Adipose tissue (tissue), 3 donors: ENCODE measurements around the gene ABCD1. TPM values are rescaled to one million over a fixed set of nuclear protein-coding genes. Genes with fewer than 3 reads are reported as not detected.
"Not testable (repeated sequence)": the region's sequence is repeated elsewhere in the genome, so short reads cannot be mapped to it uniquely, and the experiment has no call there.

Experiments used
- H3K27ac ChIP-seq: one replicate; pipeline ENCODE4 v1.5.1; 2013; ENCODE audit warnings: low read depth, low read length
- WGBS, 3 donors: extraction: QIAGEN DNeasy Blood & Tissue Kit; methylation state at CpG; one replicate each; pipeline ENCODE4 v1.1.7; 2013; 5-methylcytosine and 5-hydroxymethylcytosine counted together
- polyA plus RNA-seq, 3 donors: library from polyadenylated mRNA; stranded (reverse); fragments of 200-250 nt; gene quantifications; one replicate each; pipeline ENCODE4 v1.2.3, GENCODE V29; 2013
- donor health status: healthy with polysubstance abuse.
- donor health status: Bipolar disorder and iron deficiency.
- donor health status: healthy.

The ABCD1 gene
- polyA plus RNA-seq, 3 donors = 7.5 to 29.9 (median 9.6) TPM

DNA sequence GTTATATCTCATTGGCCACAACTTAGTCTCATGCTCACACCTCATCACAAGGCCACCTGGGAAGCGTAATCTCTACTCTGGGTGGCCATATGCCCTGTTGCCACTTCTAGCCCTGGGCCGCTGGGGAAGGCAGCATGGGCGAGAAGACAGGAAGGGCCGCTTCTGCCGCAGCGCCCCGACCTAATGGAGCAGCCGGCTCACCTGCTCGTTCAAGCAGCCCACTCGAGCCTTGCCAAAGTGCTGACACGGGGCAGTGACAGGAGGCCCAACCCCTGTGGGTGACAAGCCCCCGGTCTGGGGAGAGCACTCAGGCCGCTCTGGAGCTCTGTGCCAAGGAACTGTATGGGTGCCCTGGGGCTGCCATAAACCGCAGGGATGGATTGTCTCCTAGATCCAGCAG lies 17.5 kb downstream of the ABCD1 start:
- H3K27ac ChIP-seq = not testable (repeated sequence)
- 95 to 100% (median 96%) methylated on average over 6 to 14 of the region's 14 CpGs for WGBS, 3 donors

DNA sequence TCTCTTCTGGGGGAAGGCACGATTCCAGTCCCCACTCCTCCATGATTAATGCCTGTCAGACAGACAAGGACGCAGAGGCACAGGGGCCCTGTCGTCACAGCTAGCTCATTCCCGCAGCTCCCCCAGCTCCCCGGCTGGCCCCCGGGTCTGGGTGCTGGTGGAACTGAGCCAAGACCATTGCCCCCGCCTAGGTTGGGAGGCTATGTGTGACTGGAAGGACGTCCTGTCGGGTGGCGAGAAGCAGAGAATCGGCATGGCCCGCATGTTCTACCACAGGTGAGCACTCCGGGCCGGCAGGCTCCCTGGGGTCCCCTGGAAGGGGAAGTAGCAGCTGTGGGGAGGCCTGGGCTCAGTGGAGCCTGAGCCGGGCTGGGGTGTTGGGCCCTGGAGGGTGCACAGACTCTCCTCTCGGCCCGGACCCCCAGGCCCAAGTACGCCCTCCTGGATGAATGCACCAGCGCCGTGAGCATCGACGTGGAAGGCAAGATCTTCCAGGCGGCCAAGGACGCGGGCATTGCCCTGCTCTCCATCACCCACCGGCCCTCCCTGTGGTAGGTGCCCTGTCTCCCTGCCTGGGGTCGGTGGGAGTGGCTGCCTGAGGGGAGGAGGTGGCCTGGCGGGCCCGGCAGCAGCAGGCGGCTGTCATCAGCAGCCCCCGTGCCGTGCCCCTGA lies 18.3 kb downstream of the ABCD1 start:
- 69 to 76% (median 76%) methylated on average over 12 to 32 of the region's 32 CpGs for WGBS, 3 donors
- not testable (repeated sequence) for H3K27ac ChIP-seq

DNA sequence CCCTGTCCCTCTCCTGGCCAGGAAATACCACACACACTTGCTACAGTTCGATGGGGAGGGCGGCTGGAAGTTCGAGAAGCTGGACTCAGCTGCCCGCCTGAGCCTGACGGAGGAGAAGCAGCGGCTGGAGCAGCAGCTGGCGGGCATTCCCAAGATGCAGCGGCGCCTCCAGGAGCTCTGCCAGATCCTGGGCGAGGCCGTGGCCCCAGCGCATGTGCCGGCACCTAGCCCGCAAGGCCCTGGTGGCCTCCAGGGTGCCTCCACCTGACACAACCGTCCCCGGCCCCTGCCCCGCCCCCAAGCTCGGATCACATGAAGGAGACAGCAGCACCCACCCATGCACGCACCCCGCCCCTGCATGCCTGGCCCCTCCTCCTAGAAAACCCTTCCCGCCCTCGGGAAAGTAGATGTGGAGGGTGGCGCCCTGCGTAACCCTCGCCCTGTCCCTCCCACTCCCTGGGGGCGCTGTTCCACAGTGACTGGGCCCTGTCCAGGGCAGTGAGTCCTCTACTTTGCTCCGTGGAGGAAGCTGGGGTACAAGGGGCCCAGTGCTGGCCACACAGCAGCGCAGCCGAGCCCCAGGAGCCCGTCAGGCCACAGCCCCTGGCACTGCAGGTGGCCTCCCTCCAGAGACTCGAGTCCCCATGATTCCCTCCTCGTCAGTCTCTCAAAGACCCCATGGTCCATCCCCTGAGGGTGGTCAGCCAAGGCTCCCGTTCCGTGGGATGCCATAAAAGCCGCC lies 19.0 kb downstream of the ABCD1 start:
- H3K27ac ChIP-seq = not testable (repeated sequence)
- WGBS, 3 donors = 38 to 58% (median 51%) methylated on average over 9 to 30 of the region's 35 CpGs

DNA sequence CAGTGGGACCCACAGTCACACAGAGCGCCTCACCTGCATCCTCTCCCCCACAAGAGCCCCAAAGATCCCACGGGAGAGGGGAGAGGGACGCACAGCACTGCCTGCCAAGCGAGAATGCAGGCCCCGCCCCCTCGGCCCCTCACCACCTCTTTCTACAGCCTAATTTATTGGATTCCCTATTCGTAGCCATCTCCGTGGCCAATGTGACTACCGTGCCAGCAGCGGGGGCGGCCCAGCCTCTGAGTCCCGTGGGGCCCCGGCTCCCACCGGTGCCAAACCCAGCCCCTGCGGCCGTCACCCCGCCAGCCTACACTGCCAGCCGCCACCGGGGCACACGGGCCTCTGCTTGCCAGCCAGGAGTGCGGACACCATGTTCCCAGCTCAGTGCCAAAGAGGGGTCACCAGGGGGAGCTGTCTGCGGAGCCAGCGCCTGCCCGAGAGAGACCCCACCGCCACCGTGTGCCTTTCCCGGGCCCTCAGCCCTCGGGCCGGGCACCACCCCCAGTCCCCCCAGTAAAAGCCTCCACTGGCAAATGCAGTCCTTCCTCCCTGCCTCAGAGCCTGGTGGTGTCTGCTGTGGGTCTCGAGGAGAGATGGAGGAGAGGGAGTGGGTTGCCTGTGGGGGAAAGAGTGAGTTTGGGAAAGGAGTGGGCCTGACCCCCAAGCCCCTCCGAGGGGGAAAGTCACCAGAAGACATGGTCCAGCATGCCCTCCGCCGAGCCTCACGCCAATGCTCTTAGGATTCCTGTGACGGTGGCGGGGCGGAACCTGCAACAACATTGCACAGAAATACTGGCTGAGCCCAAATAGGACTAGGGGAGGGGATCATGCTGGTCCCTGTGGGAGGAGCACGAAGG lies 19.8 kb downstream of the ABCD1 start:
- 16 to 28% (median 20%) methylated on average over 22 to 38 of the region's 38 CpGs for WGBS, 3 donors
- H3K27ac ChIP-seq = no peak overlapping the region

DNA sequence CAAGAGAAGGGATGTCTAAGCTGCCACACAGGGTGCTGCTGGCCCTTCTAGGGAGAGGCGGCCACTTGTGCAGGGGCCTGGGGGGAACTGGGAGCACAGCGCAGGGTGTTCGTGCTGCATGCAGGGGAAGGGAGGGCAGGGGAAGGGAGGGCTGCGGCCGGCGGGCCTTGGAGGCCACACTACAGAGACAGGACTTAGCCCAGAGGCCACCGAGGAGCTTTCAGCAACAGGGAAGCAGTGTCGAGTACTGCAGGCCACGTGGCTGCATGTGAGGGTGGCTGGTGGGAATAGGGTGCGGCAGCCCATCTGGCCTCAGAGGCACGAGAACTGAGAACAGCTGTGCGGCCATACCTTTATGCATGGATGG lies 20.4 kb downstream of the ABCD1 start:
- H3K27ac ChIP-seq = not testable (repeated sequence)
- 26 to 62% (median 34%) methylated on average over 7 to 12 of the region's 12 CpGs for WGBS, 3 donors

DNA sequence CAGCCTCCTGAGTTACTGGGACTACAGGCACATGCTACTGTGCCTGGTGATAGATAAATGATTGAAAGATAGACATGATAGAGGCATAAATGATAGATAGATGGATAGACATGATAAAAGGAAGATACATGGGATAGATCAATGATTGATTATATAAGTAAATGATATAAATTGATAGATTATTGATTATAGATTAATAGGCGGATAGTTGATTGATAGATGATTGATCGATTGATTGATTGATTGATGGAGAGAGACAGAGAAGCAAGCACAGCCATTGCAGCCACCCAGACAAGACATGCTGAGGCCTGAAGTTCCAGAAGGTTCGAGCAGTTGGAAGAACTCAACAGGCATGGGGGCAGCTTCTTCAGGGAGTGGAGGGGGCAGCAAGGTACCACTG lies 21.7 kb downstream of the ABCD1 start:
- H3K27ac ChIP-seq = no peak overlapping the region
- 81 to 95% (median 83%) methylated on average over 3 of the region's 3 CpGs for WGBS, 3 donors

DNA sequence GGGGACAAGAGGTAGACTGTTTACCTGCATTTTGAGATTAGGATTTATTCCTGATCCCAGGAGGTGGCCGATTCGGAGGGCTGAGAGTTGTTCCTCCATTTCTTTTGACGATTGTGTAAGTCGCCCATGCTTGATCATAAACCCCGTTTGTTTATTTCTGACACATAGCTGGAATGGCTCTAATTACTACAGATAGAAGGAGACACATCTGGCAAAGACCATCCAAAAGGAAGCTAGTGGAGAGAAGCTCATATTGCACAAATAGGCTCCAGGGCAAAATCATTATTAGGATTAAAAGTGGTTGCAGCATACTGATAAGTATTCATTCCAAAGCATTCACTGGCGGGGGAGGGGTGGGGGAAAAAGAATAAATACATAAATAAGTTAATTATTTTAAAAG lies 22.3 kb downstream of the ABCD1 start:
- H3K27ac ChIP-seq = not testable (repeated sequence)
- WGBS, 3 donors = 69 to 78% (median 71%) methylated on average over 6 of the region's 6 CpGs

DNA sequence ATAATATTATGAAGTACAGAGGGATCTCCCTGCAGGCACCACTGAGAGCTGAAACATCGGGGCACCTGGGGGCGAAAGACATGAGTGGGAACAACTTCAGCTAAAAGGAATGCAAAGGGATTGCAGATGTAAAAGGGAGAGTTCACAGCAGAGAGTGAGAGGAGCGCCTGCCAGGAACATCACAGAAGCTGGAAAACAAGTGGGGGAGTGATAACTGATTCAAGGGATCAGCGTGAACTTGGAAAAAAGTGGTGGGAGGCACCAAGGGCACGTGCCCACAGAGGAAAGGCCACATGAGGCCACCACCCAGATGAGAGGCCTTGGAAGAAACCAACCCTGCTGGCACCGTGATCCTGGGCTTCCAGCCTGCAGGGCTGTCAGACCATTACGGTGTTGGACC lies 24.4 kb downstream of the ABCD1 start:
- 75 to 87% (median 84%) methylated on average over 3 to 7 of the region's 7 CpGs for WGBS, 3 donors

DNA sequence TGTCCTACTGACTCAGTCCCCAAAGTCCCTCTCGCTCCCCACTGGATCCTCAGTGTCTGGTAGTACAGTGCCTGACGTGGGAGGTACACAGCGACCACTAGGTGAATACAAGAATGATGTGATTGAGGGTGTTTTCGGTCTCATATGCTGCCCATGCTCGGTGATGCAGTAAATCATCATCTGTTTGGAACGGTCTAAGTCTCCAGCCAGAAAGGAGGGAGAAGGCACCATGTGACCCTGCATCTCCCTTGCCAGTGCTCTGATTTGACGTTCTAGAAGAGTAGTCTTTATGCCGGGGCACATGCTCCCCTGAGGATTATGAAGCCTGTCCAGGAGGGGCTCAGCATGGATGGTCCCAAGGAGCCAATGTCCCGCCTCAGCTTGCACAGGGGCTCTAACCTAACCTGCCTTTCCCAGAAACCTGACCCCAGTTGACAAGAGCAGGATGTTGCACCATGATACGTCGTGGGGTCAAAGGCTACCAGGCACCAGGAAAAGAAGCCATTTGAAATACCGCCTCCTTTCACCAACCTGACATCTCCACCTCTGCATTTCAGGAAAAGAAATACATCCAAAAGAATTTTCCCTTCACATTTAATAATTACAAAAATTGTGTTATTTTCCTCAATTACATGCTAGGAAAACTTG lies 25.6 kb downstream of the ABCD1 start:
- 73 to 77% (median 76%) methylated on average over 11 to 12 of the region's 12 CpGs for WGBS, 3 donors
- H3K27ac ChIP-seq = no peak overlapping the region

More for the DNA sequence above, 24.4 kb downstream of the ABCD1 start:
- not testable (repeated sequence) for H3K27ac ChIP-seq

DNA sequence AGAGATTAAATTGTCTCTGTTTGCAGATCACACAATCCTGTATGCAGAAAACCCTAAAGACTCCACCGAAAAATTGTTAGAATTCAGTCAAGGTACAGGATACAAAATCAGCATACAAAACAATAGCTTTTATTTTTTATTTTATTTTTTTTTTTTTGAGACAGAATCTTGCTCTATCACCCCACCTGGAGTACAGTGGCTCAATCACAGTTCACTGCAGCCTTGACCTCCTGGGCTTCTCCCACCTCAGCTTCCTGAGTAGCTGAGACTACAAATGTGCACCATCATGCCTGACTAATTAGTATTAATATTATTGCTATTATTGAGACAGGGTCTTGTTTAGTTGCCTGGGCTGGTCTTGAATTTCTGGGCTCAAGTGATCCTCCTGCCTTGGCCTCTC lies 30.5 kb downstream of the ABCD1 start:
- 67 to 100% (median 81%) methylated on average over 1 of the region's 1 CpG for whole genome bisulfite sequencing, 3 donors

DNA sequence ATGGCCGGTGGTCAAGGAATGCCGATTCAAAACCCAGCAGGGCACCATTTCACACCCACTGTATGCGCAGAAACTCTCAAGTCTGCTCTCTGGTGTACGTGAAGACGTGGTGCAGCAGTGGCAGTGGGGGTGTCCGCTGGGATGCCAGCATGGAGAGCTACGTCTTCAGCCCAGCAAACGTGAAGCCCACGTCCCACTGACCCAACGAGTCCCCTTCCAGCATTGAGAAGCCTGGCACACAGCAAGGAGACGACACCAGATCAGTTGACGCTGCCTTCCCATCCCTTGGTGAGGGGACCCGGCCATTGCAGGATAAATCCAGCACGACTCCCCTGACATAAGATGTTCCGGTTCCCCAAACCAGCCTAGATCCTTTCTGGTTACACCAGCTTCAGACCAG lies 37.2 kb downstream of the ABCD1 start:
- WGBS, 3 donors = 81 to 89% (median 83%) methylated on average over 15 of the region's 15 CpGs
- H3K27ac ChIP-seq = no peak overlapping the region

More for the DNA sequence above, 30.5 kb downstream of the ABCD1 start:
- no peak overlapping the region for H3K27ac ChIP-seq

DNA sequence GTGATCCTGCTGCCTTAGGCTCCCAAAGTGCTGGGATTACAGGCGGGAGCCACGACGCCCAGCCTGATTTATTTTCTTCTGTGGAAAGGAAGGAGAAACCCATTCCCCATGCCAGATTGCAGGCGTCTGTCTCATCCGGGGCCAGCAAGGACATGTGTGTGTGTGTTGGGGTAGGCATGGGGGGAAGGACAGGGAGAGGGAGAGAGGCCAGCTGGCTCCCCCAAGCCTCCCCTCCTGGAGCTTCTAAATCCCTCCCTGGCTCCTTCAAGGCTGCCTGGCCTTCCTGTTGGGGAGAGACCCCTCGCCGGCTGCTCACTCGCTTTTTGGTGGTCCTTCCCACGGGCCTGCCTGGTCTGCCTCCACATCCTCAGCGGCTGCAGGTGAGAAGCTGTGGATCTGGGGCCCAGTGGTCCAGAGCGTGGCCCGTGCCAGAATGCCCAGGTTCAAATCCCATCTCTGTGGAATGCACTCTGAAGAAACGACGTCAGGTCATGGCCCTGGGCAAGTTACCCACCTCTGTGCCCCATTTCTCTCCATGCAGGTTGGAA lies 38.0 kb downstream of the ABCD1 start:
- 87 to 94% (median 91%) methylated on average over 13 to 14 of the region's 14 CpGs for WGBS, 3 donors
- no peak overlapping the region for H3K27ac ChIP-seq

DNA sequence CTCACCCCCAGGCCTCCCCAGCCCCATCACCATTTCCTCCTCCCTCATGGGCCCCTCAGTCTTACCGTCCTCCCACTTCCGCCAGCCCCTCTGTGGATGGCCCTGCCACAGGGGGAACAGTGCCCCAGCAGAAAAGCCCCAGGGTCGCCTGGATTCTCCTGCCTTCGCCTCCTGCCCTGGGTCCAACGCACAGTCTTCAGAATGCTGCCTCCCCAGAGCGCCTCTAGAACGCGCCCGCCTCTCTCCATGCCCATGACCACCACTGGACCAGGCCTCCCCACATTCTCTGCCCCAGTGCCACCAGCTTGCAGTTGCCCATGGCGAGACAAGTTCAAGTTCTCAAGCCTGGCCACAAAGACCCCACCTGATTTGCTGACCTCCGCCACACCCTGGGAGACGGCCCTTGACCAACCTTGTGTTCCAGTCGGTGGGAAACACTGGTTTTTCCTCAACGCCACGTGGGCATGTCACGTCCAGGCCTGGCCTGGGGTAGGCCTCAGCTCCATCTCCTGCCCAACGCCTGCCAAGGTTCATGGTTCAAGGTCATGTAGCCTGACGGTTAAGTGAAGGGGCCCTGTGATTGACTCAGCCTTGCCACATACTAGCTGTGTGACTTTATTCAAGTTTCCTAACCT lies 38.8 kb downstream of the ABCD1 start:
- 62 to 84% (median 80%) methylated on average over 14 to 16 of the region's 18 CpGs for WGBS, 3 donors
- no peak overlapping the region for H3K27ac ChIP-seq

DNA sequence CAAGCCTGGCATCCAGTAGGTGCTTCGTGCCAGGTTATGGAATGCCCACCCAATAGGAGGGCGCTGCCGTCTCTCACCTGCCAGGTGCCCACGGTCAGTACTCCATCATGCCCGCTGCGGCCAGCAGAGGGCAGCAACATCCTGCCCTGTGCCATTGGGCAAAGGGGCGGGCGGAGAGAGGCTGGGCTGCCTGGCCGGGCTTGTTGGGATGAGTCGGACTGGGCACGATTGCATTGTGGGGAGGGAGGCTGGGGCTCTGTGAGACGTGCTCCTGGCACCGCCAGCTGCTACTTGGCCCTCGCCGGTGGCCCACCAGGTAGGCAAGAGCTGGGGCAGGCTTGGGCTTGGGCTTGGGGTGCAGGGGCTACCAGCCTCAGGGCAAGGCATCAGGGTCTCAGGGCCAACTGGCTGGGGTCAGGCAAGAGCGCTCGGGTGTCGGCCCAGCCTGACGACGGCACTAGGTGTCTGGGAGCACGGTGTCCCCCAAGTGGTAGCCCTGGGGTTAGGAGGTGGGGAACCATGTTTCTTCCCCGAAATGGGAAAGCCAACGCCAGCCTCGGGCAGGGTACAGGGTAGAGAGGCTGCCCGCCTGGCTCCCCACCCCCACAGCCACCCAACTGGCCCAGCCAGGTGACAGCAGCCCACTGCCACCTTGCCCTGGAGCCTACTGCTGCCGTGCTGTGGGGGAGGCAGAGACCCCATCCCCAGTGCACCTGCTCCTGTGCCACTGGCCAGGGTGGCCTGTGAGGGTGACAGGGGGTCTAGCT lies 39.5 kb downstream of the ABCD1 start, which contains the start of gene PLXNB3:
Gene PLXNB3, plus strand, starts transcription at position 261 of the 767 bp plus-strand sequence. CDS start 1,287 bp downstream, outside the sequence.
- WGBS, 3 donors = 13 to 38% (median 27%) methylated on average over 18 to 26 of the region's 26 CpGs
- H3K27ac ChIP-seq = no peak within 1 kb of the TSS

DNA sequence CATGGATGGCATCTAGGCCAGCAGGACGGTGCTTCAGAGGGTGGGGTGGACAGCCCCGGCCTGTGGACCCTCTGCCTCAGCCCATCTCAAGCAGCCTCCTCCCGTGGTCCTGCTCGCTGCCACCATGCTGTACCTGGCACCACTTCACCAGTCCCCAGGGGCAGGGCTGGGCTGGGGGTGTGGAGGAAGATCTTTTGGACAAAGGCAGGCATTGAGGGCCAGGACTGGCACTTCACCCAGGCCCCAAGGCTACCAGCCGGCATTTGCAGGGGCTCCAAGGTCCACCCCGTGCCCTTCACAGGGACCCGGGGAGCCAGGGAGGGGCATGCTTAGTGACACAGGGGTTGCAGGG lies 40.1 kb downstream of the ABCD1 start:
- 63 to 81% (median 80%) methylated on average over 3 to 7 of the region's 7 CpGs for WGBS, 3 donors
- no peak overlapping the region for H3K27ac ChIP-seq

DNA sequence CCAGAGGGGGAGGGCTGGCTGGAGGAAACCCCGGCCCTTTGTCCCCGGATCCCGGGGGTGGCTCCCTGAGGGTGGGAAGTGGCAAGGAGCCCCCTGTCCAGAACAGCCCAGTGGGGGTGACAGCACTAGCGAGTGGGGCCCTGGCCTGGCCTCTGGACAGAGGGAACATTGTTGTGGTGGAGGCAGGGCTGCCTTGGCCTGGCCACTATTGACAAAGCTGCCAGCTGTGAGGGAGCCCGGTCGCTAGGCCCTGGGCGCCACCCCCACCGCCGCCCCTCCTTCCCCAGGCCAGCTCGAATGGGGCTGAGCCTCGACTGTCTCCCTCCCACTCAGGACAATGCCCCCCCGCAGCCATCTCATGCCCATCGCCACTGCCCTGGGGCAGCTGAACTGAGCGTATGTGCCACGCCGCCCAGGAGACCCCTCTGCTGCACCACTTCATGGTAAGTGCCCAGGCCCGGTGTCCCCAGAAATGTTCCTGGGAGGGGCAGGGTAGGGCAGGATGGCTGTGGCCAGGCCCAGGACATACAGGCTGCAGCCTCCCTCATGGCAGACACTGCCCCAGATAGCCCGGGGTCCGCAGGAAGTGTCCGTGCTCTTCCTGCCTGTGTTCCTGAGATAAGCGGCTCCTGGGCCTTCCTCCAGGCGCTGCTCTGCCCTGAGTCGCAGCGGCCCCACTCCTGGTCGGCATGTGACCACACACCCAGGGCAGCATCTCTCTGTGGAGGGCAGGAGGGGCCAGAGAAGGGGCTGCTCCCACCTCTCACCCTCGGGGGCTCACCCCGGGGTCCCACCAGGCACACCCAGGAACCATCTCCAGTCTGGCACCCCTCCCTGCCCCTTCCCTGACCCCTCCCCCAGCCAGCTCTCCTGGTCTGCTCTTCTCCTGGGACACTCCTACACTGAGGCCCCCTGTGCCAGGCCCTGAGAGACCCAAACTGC lies 40.8 kb downstream of the ABCD1 start:
- WGBS, 3 donors = 48 to 68% (median 62%) methylated on average over 12 to 26 of the region's 27 CpGs
- no peak overlapping the region for H3K27ac ChIP-seq
